Neural cell (in vitro differentiated cells): ENCODE measurements around the gene TFE3. TPM values are rescaled to one million over a fixed set of nuclear protein-coding genes. Genes with fewer than 3 reads are reported as not detected.

Source experiments
- H2AFZ ChIP-seq: fragments of 200-600, 300-800 bp; sonication (generic), shearing (Covaris generic); 2 replicates; pipeline ENCODE4 v1.6.0; 2014; ENCODE audit warnings: low read depth, mild to moderate bottlenecking, antibody characterized with exemption, low read length, moderate library complexity
- H3F3A ChIP-seq: fragments of 200-600 bp; shearing (Covaris generic); 2 replicates; pipeline ENCODE4 v1.6.1; 2016; ENCODE audit warnings: mild to moderate bottlenecking, moderate library complexity, mixed read lengths, antibody characterized with exemption, low read length; ENCODE audit not compliant: insufficient read depth, poor library complexity, severe bottlenecking
- H3K27ac ChIP-seq: fragments of 200-600, 300-800 bp; sonication (generic), shearing (Covaris generic); 2 replicates; pipeline ENCODE4 v1.5.1; 2014; ENCODE audit warnings: mild to moderate bottlenecking, low read length, moderate library complexity
- H3K27me3 ChIP-seq: fragments of 300-800, 200-600 bp; sonication (generic), shearing (Covaris generic); 2 replicates; pipeline ENCODE4 v1.6.0; 2014; ENCODE audit warnings: mild to moderate bottlenecking, low read depth, low read length, moderate library complexity; ENCODE audit not compliant: insufficient read depth
- H3K36me3 ChIP-seq: fragments of 300-800, 200-600 bp; sonication (generic), shearing (Covaris generic); 2 replicates; pipeline ENCODE4 v1.5.1; 2014; ENCODE audit warnings: mild to moderate bottlenecking, antibody characterized with exemption, low read length, moderate library complexity; ENCODE audit not compliant: insufficient read depth
- H3K4me2 ChIP-seq: fragments of 300-800, 200-600 bp; sonication (generic), shearing (Covaris generic); 2 replicates; pipeline ENCODE4 v1.6.0; 2014; ENCODE audit warnings: mild to moderate bottlenecking, low read length
- H3K4me3 ChIP-seq: fragments of 300-800, 200-600 bp; sonication (generic), shearing (Covaris generic); 2 replicates; pipeline ENCODE4 v1.5.1; 2014; ENCODE audit warnings: mild to moderate bottlenecking, low read length, moderate library complexity
- H3K79me2 ChIP-seq: fragments of 200-600 bp; shearing (Covaris generic); replicated peaks from 2 replicates; pipeline ENCODE4 v1.6.0; 2014; ENCODE audit warnings: mild to moderate bottlenecking, low read length, moderate library complexity; ENCODE audit not compliant: insufficient read depth
- H3K9ac ChIP-seq: fragments of 300-800, 200-600 bp; sonication (generic), shearing (Covaris generic); 2 replicates; pipeline ENCODE4 v1.6.1; 2016; ENCODE audit warnings: mild to moderate bottlenecking, low read length, mixed read lengths
- H3K9me2 ChIP-seq: fragments of 200-600 bp; shearing (Covaris generic); 2 replicates; pipeline ENCODE4 v1.6.1; 2016; ENCODE audit warnings: mild to moderate bottlenecking, low read length, mixed read lengths; ENCODE audit not compliant: insufficient read depth
- H3K9me3 ChIP-seq: fragments of 200-600, 300-800 bp; sonication (generic), shearing (Covaris generic); 2 replicates; pipeline ENCODE4 v1.6.1; 2016; ENCODE audit warnings: mild to moderate bottlenecking, mixed run types, low read length, moderate library complexity, mixed read lengths
- H4K20me1 ChIP-seq: fragments of 200-600 bp; shearing (Covaris generic); 2 replicates; pipeline ENCODE4 v1.6.1; 2016; ENCODE audit warnings: mild to moderate bottlenecking, mixed run types; ENCODE audit not compliant: insufficient read depth
- EP300 ChIP-seq: fragments of 450-650 bp; conservative IDR thresholded peaks from 2 replicates; pipeline ENCODE4 v1.6.1; 2014; ENCODE audit warnings: antibody characterized with exemption, mild to moderate bottlenecking, moderate library complexity; ENCODE audit not compliant: poor library complexity, severe bottlenecking
- EZH2 ChIP-seq: fragments of 200-600, 300-800 bp; shearing (Covaris generic), sonication (generic); IDR thresholded peaks from 2 replicates; pipeline ENCODE4 v1.6.1; 2014; ENCODE audit warnings: antibody characterized with exemption, low read length, borderline replicate concordance, mild to moderate bottlenecking; ENCODE audit not compliant: insufficient read depth, poor library complexity, severe bottlenecking
- MXI1 ChIP-seq: fragments of 450-650 bp; conservative IDR thresholded peaks from 2 replicates; pipeline ENCODE4 v1.6.1; 2014; ENCODE audit warnings: antibody characterized with exemption, mild to moderate bottlenecking; ENCODE audit not compliant: poor library complexity, severe bottlenecking
- POLR2AphosphoS5 ChIP-seq: IDR thresholded peaks from 2 replicates; pipeline ENCODE4 v1.6.1; 2012
- RAD21 ChIP-seq: fragments of 450-650 bp; conservative IDR thresholded peaks from 2 replicates; pipeline ENCODE4 v1.6.1; 2014; ENCODE audit warnings: antibody characterized with exemption, mild to moderate bottlenecking, moderate library complexity
- SMC3 ChIP-seq: fragments of 450-650 bp; conservative IDR thresholded peaks from 2 replicates; pipeline ENCODE4 v1.6.1; 2014; ENCODE audit warnings: antibody characterized with exemption, mild to moderate bottlenecking, moderate library complexity; ENCODE audit not compliant: poor library complexity
- TAF1 ChIP-seq: IDR thresholded peaks from 2 replicates; pipeline ENCODE4 v1.6.1; 2012; ENCODE audit warnings: low read depth
- polyA plus RNA-seq: library from polyadenylated mRNA; depleted of rRNA; stranded (reverse); fragments of >200 nt; gene quantifications from 2 replicates; pipeline ENCODE4 v1.2.3, GENCODE V29; 2014
- TF ChIP-seq, protein P1 (sequence below): IDR thresholded peaks from 2 replicates; pipeline ENCODE4 v1.6.1; 2012; ENCODE audit warnings: borderline replicate concordance

Gene TFE3
- polyA plus RNA-seq, 1 donor from 2014 or later = 8.9 TPM

DNA sequence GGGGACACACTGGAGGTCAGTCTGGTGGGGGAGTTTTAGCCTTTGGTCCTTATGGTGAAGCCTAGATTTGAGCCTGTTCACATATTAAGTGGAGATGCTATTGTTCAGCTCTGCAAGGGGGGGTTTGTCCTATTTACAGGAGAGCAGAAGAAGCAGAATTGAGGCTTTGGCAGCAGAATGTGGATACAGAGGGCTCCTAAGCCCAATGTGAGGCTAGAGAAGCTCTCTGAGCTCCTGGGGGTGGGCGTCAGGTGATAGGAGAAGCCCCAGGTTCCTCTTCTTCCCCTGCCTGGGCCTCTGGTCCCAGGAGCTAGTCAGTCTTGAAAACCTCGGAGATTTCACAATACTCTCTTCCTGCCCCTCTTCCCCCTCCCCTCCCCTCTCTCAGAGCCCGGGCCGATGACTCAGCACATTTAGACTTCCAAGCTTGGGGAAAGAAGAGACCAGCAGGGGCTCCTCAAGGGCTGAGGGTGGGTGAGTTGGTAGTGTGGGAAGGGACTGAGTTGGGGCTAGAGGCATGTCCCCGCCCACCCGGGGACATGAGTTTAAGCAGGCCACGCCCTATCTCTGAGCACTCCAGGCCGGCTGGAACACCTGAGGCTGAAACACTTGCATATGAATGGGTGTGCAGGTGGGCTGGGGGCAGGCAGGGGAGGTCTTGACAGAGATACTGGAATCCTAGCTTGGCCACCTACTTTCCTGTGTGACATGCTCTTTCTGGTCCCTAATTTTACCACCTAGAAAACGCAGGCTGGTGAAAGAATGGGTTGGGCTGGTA, 3.4 kb downstream of the TFE3 start:
- H3K27me3 ChIP-seq = no peaks in the 10 kb centered on the region

DNA sequence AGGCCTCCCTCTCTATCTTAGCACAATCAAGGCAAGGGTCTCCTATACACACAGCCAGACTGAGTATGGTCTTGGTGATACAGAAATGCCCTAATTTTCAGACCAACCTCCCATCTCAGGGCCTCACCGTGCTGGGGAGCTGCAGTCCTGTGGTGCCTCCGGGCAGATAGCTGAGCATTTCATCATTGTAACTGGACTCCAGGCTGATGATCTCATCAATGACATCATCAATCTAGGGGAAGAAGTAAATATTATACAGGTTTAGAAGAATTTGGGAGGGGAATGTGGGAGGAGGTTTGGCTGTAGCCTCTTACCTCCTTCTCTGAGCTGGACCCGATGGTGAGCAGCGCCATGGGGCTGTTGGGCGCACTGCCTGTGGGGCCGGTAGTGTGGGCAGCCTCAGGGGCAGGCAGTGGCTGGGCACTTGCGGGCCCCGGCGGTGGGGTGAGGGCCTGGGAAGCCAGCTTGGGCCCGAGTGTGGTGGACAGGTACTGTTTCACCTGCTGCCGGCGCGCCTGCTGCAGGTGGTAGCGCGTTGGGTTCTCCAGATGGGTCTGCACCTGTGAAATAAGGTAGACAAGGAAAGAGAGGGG, 5.2 kb downstream of the TFE3 start:
- no peaks in the 10 kb centered on the region for H3K9me2 ChIP-seq
- no peaks in the 10 kb centered on the region for H3K36me3 ChIP-seq
- H3K9ac ChIP-seq = no peak overlapping the region
- H3K4me3 ChIP-seq = no peak overlapping the region
- no peak overlapping the region for H3K27ac ChIP-seq
- TF ChIP-seq RAD21 (no peak), SMC3 (no peak), EP300 (no peak)
- TF ChIP-seq, protein P1, sequence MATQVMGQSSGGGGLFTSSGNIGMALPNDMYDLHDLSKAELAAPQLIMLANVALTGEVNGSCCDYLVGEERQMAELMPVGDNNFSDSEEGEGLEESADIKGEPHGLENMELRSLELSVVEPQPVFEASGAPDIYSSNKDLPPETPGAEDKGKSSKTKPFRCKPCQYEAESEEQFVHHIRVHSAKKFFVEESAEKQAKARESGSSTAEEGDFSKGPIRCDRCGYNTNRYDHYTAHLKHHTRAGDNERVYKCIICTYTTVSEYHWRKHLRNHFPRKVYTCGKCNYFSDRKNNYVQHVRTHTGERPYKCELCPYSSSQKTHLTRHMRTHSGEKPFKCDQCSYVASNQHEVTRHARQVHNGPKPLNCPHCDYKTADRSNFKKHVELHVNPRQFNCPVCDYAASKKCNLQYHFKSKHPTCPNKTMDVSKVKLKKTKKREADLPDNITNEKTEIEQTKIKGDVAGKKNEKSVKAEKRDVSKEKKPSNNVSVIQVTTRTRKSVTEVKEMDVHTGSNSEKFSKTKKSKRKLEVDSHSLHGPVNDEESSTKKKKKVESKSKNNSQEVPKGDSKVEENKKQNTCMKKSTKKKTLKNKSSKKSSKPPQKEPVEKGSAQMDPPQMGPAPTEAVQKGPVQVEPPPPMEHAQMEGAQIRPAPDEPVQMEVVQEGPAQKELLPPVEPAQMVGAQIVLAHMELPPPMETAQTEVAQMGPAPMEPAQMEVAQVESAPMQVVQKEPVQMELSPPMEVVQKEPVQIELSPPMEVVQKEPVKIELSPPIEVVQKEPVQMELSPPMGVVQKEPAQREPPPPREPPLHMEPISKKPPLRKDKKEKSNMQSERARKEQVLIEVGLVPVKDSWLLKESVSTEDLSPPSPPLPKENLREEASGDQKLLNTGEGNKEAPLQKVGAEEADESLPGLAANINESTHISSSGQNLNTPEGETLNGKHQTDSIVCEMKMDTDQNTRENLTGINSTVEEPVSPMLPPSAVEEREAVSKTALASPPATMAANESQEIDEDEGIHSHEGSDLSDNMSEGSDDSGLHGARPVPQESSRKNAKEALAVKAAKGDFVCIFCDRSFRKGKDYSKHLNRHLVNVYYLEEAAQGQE = no peak
- H3K79me2 ChIP-seq = peaks cover 6% of the 10 kb centered on the region
- no peaks in the 10 kb centered on the region for H4K20me1 ChIP-seq
- no peak overlapping the region for H2AFZ ChIP-seq
- H3K4me2 ChIP-seq = no peak overlapping the region
- H3F3A ChIP-seq = no peaks in the 10 kb centered on the region
- H3K9me3 ChIP-seq = no peaks in the 10 kb centered on the region
- H3K27me3 ChIP-seq = no peaks in the 10 kb centered on the region

More for the DNA sequence above, 3.4 kb downstream of the TFE3 start:
- H3K9me3 ChIP-seq = no peaks in the 10 kb centered on the region
- no peak overlapping the region for H3K4me3 ChIP-seq
- H3K79me2 ChIP-seq = peaks cover 6% of the 10 kb centered on the region
- H3K9me2 ChIP-seq = no peaks in the 10 kb centered on the region
- no peak overlapping the region for H3K27ac ChIP-seq
- H2AFZ ChIP-seq = no peak overlapping the region
- no peak overlapping the region for H3K9ac ChIP-seq
- no peaks in the 10 kb centered on the region for H4K20me1 ChIP-seq
- no peaks in the 10 kb centered on the region for H3K36me3 ChIP-seq
- no peaks in the 10 kb centered on the region for H3F3A ChIP-seq
- TF ChIP-seq EP300 = no peak
- TF ChIP-seq, protein P1 = no peak
- no peak for TF ChIP-seq SMC3
- TF ChIP-seq RAD21 = no peak
- no peak for TF ChIP-seq EZH2
- no peak for TF ChIP-seq POLR2AphosphoS5
- no peak for TF ChIP-seq MXI1
- TF ChIP-seq TAF1 = no peak
- no peak overlapping the region for H3K4me2 ChIP-seq
